ENCODE data around the gene INHA.
A peak's percentile ranks its signal among the peaks of the same experiment; 100 is the strongest.

The INHA gene

GRCh38 chr2:219559156-219559915, 12.8 kb upstream of the INHA start:
- DNase-seq: peak; percentile 13

GRCh38 chr2:219560037-219560892, 11.8 kb upstream of the INHA start:
- peak; percentile 21 for DNase-seq

GRCh38 chr2:219560893-219561178, 11.3 kb upstream of the INHA start:
- no peak for DNase-seq

- DNase-seq: peak; percentile 25
Observed at GRCh38 chr2:219561179-219562048, 10.7 kb upstream of the INHA start.

GRCh38 chr2:219562049-219563020, 9.8 kb upstream of the INHA start:
- DNase-seq: no peak

GRCh38 chr2:219563271-219563928, 8.7 kb upstream of the INHA start:
- no peak for DNase-seq

- DNase-seq: no peak
Observed at GRCh38 chr2:219565130-219566080, 6.7 kb upstream of the INHA start.

GRCh38 chr2:219566640-219567039, 5.5 kb upstream of the INHA start:
- no peak for DNase-seq

GRCh38 chr2:219567131-219567530, 5.0 kb upstream of the INHA start:
- no peak for DNase-seq

GRCh38 chr2:219567791-219568361, 4.2 kb upstream of the INHA start:
- DNase-seq: no peak

- DNase-seq: no peak
Observed at GRCh38 chr2:219569041-219569440, 3.1 kb upstream of the INHA start.

GRCh38 chr2:219569635-219570034, 2.5 kb upstream of the INHA start:
- DNase-seq: no peak

GRCh38 chr2:219570194-219570923, 1.8 kb upstream of the INHA start:
- DNase-seq: no peak

- no peak for DNase-seq
Observed at GRCh38 chr2:219570924-219571310, 1.2 kb upstream of the INHA start.

- peak; percentile 91 for DNase-seq
Observed at GRCh38 chr2:219571311-219572236, 536 bp upstream of the INHA start, which contains the start of gene OBSL1. Gene OBSL1 (minus strand): TSS chr2:219571539. CDS start chr2:219571232, 307 bp downstream.

GRCh38 chr2:219573166-219573565, 1.1 kb downstream of the INHA start:
- no peak for DNase-seq

GRCh38 chr2:219574484-219575311, 2.6 kb downstream of the INHA start:
- DNase-seq: no peak

Data from femur (tissue), 1 donor.